ENCODE results near the gene OR51L1.

- TF ChIP-seq, protein P1, sequence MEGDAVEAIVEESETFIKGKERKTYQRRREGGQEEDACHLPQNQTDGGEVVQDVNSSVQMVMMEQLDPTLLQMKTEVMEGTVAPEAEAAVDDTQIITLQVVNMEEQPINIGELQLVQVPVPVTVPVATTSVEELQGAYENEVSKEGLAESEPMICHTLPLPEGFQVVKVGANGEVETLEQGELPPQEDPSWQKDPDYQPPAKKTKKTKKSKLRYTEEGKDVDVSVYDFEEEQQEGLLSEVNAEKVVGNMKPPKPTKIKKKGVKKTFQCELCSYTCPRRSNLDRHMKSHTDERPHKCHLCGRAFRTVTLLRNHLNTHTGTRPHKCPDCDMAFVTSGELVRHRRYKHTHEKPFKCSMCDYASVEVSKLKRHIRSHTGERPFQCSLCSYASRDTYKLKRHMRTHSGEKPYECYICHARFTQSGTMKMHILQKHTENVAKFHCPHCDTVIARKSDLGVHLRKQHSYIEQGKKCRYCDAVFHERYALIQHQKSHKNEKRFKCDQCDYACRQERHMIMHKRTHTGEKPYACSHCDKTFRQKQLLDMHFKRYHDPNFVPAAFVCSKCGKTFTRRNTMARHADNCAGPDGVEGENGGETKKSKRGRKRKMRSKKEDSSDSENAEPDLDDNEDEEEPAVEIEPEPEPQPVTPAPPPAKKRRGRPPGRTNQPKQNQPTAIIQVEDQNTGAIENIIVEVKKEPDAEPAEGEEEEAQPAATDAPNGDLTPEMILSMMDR (conservative IDR thresholded peaks at IDR 0.05; ENCODE audit: low read length): no peak
- no peak for TF ChIP-seq EZH2phosphoT487 (IDR thresholded peaks at IDR 0.05; ENCODE audit: borderline replicate concordance)
Observed at GRCh38 chr11:5046754-5047330, 52.2 kb downstream of the OR51L1 start.

All from Loucy (cell line).